HepG2 (cell line): ENCODE data around the gene CNGA3.

ENCODE experiments used
- BCLAF1 ChIP-seq: fragments of 450-650 bp; IDR thresholded peaks from 2 replicates; pipeline ENCODE4 v1.6.1; 2017; ENCODE audit warnings: mild to moderate bottlenecking
- CEBPB ChIP-seq: IDR thresholded peaks from 2 replicates; pipeline ENCODE4 v1.6.1; 2011; ENCODE audit warnings: low read depth, low read length, improper control_type of control experiment, borderline replicate concordance
- CTCF ChIP-seq: sonication (generic); formaldehyde crosslinking; IDR thresholded peaks from 2 replicates; pipeline ENCODE4 v1.5.0; 2020; ENCODE audit warnings: mild to moderate bottlenecking, missing genetic modification reagents, moderate library complexity
- EHMT2 ChIP-seq: fragments of 200-600 bp; sonication (generic); IDR thresholded peaks from 2 replicates; pipeline ENCODE4 v1.7.0; 2017; ENCODE audit warnings: antibody characterized with exemption, low read depth, low read length, borderline replicate concordance
- EP300 ChIP-seq, 3 experiments: sonication (generic) in 1 of 3; formaldehyde crosslinking in 1 of 3; IDR thresholded peaks; 2 replicates each; pipeline versions ENCODE4 v1.5.1 to v1.6.1; 2011 to 2020; ENCODE audit warnings: low read depth in 2 of 3, low read length in 2 of 3, borderline replicate concordance in 1 of 3, improper control_type of control experiment in 1 of 3, mild to moderate bottlenecking in 1 of 3, missing genetic modification reagents in 1 of 3, moderate library complexity in 1 of 3
- IRF2 ChIP-seq: IDR thresholded peaks from 2 replicates; pipeline ENCODE4 v1.6.1; 2018; ENCODE audit warnings: missing genetic modification reagents, missing compliant biosample characterization
- KLF6 ChIP-seq: IDR thresholded peaks from 2 replicates; pipeline ENCODE4 v1.8.0; 2016; ENCODE audit warnings: missing biosample characterization, missing genetic modification reagents
- MEIS1 ChIP-seq: sonication (generic); formaldehyde crosslinking; IDR thresholded peaks from 2 replicates; pipeline ENCODE4 v1.9.0; 2021; ENCODE audit warnings: mild to moderate bottlenecking, missing genetic modification reagents, moderate library complexity, borderline replicate concordance
- MXI1 ChIP-seq: IDR thresholded peaks from 3 replicates; pipeline ENCODE4 v1.6.1; 2012; ENCODE audit warnings: low read depth, low read length, inconsistent platforms, borderline replicate concordance
- POLR2A ChIP-seq, 2 experiments: IDR thresholded peaks; 2 replicates each; pipeline ENCODE4 v1.6.1; 2011; ENCODE audit warnings: low read depth in 2 of 2, low read length in 2 of 2, mild to moderate bottlenecking in 1 of 2, moderate library complexity in 1 of 2; ENCODE audit not compliant: insufficient read depth in 1 of 2
- RAD51 ChIP-seq: fragments of 450-650 bp; IDR thresholded peaks from 2 replicates; pipeline ENCODE4 v1.6.1; 2016; ENCODE audit warnings: borderline replicate concordance
- SIN3A ChIP-seq: IDR thresholded peaks from 2 replicates; pipeline ENCODE4 v1.6.1; 2011; ENCODE audit warnings: low read depth, mild to moderate bottlenecking, control low read depth, low read length, borderline replicate concordance
- THRA ChIP-seq: sonication (generic); formaldehyde crosslinking; IDR thresholded peaks from 2 replicates; pipeline ENCODE4 v1.4.0; 2020; ENCODE audit warnings: missing genetic modification reagents, borderline replicate concordance

- TF ChIP-seq MXI1 (no peak), POLR2A (IDR thresholded peaks at IDR 0.05; ENCODE audit: insufficient read depth in 1 of 2, low read depth in 2 of 2, low read length in 2 of 2) (no peak), RAD51 (no peak), EHMT2 (no peak), BCLAF1 (no peak), IRF2 (CRISPR knock-in tag) (no peak), MEIS1 (no peak), CTCF (CRISPR knock-in tag) (no peak), EP300 (IDR thresholded peaks at IDR 0.05; ENCODE audit: low read depth in 2 of 2, low read length in 2 of 2) (no peak), EP300 (CRISPR knock-in tag; IDR thresholded peaks at IDR 0.05; ENCODE audit: borderline replicate concordance) (no peak), KLF6 (CRISPR knock-in tag) (no peak), CEBPB (no peak), SIN3A (no peak), THRA (no peak)
Measured at GRCh38 chr2:98311090-98311489, 35.2 kb upstream of the CNGA3 start.
